COLO668 (cell line): Measurements from ENCODE around the gene SIAH1.
"Not testable (repeated sequence)": the region's sequence is repeated elsewhere in the genome, so short reads cannot be mapped to it uniquely, and the experiment has no call there.

Source experiments
- DNase-seq: peaks from one replicate; lab custom pipeline; 2025; ENCODE audit not compliant: unreplicated experiment; lab: John Stamatoyannopoulos, UW

Gene SIAH1

DNA sequence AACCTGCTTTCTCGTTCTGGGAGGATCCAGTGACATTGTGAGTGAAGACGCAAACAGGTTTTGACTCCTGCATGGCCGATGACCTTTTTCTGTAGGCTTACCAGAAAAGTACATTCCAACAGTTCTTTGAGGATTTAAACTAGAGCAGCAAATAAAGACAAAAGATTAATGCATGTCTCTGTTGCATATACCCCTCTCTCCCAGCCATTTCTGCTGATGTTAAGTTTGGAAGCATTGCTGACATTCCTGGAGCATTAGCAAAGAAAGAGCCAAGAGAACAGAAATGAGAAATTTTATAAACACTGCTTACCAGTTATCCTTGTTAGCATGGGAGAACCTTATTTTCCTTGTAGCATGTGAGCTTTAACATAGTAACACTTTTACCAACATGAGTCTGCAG lies 49.3 kb downstream of the SIAH1 start:
- no peak for DNase-seq

DNA sequence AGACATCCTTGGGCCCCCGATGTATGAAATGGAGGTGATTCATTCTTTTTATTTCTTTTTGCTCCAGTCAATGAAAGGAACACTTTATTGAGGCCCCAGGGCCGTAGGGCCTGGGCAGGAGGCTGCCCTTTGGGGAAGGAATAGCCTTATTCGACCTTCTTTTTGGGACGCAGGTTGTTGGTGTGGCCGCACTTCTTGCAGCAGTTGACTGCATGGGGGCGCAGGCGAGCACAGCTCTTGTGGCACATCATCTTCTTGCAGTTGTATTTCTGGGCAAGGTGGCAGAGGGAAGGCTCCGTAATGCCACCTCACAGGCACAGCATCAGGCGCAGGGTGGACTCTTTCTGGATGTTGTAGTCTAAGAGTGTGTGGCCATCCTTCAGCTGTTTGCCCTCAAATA lies 50.9 kb downstream of the SIAH1 start:
- DNase-seq = no peak

DNA sequence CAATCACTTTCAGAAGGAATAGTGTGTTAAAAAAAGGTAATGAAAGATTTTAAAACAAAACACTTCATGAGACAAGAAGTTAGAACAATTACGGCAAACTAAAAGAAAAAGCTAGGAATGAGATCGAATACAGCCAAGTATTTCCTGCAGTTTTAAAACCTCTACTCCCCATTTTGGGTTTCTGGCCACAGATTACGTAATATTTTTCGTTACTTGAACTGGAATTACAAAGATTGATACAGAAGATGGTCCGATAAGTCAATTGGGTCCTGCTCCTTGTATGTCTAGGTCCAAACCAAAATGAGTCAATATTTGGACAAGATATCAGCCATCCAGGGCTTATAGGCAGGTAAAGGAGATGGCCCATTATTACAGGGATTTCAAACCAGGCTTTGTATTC lies 52.2 kb downstream of the SIAH1 start:
- no peak for DNase-seq

DNA sequence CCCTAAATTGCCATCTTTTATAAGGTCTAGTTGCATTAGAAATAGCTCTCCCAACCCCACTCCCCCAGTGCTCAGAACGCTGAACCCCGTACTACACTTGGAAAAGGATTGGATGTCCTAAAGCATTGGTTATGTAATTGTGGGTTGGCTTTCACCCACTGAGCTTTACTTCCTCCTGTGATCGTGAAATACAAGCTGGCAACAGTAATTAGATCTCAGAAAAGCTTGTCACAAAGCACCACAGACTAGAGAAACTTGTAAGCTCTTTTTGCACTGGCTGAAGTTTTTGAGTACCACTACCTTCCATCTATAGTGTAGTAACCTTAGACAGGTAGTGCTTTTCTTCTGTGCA lies 54.4 kb downstream of the SIAH1 start:
- DNase-seq = no peak

DNA sequence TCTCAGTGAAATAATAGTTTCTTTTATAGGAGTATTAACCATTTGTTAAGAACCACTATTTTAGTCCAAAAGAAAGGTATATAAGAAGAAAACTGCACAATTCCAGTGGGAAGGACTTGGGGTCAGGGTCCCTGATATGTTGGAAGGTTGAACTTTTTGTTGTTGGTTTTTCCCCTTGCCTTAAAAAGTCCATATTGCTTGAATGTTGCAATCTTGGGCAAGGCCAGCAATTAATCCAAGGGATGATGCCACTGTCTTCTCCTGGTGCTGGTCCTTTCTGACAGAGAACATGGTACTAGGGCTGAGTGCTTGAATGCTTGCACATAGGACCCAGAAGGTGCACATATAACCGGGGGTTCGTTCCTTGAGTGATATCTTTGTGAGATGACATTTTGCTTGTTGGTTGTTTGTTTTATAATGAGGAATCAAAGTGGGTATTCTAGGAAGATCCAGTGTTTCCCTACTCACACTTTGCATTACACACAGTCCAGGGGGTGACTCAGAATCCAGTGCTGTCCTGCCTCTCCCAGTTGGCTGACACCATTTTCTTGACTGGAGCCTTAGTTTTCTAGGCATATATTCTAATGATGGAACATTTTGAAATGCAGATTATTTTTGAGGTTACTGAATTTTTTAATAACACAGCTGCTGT lies 54.9 kb downstream of the SIAH1 start:
- no peak for DNase-seq

DNA sequence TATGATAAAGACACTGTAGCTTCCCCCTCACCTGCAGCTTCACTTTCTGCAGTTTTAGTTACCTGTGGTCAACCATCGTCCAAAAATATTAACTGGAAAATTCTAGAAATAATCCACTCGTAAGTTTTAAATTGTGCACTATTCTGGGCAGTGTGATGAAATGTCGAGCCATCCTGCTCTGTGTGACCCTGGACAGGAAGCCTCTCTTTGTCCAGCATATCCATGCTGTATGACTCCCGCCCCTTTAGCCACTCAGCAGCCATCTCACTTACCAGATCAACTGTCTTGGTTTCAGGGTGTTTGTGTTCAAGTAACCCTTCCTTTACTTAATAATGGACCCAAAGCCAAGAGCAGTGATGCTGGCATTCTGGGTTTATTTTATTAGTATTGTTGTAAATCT lies 56.1 kb downstream of the SIAH1 start:
- DNase-seq = no peak

DNA sequence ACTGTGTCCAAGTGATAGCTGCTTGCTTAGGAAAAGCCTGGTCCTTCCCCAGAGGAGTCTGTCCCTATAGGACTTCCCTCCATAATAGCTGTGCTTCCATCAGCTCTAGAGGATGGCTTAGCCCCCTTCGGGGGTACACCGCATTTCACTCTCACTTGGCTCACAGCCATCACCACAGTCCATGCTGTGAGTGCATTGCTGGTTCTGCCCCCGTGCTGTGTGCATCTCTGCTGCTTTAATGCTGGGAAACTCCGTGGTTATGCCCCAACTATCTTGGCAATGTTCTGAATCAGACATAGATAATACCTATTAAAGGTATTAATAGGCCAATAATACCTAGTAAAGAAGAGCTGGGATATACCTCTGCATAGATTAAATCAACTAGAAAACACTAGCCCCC lies 58.3 kb downstream of the SIAH1 start:
- DNase-seq = no peak

DNA sequence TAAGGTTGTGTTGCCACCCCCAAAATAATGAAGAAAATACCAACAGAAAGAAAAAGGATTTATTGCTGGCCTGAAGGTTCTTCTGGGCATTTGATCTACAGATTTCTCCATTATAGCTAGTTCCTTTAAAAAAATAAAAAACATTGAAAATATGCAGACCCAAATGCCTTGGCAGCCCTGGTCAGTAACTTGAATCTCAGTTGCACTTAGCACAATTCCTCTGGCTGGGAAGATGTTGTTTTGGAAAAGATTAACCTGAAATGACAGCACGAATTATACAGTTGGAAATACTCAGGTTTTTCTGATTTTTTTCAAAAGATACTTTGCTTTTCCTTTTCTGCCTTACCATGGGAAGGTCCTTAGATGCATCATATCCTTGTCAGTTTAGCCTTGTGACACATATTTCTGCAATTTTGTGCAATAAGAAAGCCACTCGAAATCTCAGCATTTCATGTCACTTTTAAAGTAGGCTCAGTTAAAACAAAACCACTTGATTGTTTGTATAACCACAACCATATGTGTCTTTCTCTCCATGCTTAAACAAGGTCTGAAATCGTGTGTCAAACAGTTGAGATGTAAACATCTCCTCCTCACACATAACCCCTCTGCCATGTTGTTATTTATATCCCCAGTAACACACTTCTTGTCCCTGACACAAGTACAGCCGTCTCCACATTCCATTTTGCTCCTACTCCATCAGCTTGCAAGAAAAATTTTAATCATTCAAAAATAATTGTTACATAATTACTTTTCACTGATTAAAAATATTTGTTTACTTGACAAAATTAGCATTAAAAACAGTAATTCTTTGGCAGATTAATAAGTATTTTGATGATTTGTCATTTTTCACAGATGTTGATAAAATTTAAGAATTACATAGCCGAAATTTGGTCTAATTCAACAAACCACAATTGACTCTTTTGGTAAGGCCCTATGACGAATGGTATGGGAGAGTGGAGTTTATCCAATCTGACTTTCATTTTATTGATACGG lies 61.1 kb downstream of the SIAH1 start:
- DNase-seq = no peak

DNA sequence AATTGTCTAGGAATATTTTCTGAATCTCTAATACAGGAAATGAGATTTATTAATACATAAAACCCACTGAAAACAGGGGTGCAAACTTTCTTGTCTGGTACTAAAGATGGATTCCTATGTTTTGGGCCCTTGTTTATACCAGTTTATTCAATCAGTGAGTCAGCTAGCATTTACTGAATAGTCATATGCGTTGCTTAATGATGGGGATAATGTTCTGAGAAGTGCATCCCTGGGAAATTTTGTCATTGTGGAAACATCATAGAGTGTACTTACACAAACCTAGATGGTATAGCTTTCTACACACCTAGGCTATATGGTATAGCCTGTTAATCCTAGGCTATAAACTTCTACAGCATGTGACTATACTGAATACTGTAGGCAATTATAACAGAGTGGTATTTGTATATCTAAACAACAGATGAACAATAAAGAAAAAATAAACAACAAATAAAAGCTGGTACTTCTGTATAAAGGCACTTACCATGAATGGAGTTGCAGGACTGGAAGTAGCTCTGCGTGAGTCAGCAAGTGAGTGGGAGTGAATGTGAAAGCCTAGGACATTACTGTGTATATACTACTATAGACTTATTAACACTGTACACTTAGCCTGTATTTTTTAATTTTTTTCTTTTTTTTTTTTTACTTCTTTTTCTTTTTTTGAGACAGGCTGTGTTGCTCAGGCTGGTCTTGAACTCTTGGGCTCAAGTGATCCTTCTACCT lies 63.7 kb downstream of the SIAH1 start:
- no peak for DNase-seq

DNA sequence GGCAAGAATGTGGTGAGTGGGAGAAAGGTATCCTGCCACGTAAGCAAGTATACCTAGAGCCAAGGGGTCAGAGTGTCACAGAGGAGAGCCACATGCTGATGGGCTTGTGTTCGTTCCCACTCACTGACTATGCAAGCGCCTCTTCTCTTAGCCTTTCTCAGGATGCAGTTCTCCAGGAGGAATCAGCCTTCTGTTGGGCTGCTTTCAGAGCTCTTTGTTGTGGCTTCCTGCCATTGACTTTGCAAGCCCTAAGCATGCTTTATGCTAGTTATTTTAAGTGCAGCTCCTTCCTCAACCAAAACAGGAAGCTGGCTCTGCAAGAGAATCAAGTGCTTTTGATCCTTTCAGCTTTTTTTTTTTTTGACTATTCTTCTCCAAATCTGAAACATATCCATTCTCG lies 66.6 kb downstream of the SIAH1 start:
- no peak for DNase-seq

DNA sequence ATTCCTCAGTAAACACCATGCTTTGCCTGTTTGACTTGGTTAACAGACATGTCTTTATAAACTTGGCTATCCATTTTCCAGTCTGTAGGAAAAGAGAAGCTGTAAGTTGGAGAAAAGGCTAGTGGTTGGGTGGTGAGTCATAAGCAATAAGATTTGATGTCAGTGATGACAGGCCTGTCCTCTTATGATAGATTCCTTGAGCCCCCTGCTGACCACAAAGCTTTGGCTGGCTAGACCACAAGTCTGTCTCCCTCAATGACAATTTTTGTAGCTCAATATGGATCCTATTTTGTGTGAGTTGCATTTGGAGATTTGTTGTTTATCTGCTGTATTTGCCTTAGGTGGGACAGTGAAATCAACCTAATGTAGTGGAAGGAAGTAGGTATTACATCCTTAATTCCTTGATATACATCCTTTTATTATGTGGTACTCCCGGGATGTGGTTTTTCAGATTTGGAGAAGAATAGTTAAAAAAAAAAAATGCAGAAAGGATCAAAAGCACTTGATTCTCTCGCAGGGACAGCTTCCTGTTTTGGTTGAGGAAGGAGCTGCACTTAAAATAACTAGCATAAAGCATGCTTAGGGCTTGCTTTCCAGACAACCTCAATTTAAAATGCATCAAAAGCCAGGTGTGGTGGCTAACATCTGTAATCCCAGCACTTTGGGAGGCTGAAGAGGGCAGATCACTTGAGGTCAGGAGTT lies 67.4 kb downstream of the SIAH1 start:
- DNase-seq = no peak

DNA sequence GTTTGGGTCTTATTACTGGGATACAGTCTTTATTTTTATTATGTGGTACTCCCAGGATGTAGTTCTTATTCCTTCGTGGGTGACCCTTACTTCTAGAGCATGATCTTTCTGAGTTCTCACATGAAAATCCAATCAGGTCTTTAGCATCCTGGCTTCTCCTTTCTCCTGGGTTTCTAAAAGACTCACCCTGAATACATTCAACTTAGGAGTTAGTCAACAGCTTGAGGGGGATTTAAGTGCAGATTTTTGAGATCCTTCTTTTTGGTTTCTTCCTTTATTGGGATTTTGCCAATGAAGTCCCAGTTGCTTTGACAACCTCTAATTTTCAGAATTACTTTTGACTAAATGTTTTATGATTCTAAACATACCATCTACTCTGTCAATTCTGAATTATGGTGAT lies 68.2 kb downstream of the SIAH1 start:
- DNase-seq = no peak

DNA sequence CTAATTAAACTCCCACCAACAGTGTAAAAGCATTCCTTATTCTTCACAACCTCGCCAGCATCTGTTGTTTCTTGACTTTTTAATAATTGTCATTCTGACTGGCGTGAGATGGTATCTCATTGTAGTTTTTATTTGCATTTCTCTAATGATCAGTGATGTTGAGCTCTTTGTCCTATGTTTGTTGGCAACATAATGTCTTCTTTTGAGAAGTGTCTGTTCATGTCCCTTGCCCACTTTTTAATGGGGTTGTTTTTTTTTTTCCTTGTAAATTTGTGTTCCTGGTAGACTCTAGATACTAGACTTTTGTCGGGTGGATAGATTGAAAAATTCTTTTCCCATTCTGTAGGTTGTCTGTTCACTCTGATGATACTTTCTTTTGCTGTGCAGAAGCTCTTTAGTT lies 71.3 kb downstream of the SIAH1 start:
- DNase-seq = not testable (repeated sequence)

DNA sequence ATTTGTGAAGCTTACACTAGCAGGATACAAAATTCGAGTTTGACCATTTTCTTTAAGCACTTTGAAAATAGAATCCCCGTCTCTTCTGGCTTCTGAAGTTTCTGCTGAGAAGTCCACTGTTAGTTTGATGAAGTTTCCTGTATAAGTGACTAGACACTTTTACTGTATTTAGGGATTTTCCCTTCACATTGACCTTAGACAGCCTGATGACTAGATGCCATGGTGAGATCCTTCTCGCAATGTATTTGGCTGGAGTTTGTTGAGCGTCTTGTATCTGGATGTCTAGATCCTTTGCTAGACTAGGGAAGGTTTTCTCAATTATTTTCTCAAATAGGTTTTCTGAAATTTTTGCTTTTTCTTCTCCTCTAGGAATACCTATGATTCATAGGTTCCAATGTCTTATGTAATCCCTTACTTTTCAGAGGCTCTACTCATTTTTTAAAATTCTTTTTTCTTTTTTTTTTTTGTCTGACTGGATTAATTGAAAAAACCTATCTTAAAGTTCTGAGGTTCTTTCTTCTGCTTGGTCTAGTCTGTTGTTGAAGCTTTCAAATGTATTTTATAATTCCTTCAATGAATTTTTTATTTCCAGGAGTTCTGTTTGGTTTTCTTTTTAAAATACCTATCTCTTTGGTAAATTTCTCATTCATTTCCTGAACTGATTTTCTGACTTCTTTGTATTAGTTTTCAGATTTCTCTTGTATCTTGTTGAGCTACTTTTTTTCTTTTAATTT lies 74.1 kb downstream of the SIAH1 start:
- DNase-seq = no peak
